Left forelimb (tissue), 1 donor: ENCODE results near the gene NR5A1.

Experiments used
- DNase-seq: peaks from one replicate; pipeline ENCODE4 v3.0.0-alpha.2; 2018; ENCODE audit warnings: low spot score

The NR5A1 gene

GRCh38 chr9:124498499-124499146 is 8.6 kb downstream of the NR5A1 start:
- no peak for DNase-seq

GRCh38 chr9:124498040-124498439 is 9.2 kb downstream of the NR5A1 start:
- DNase-seq = no peak

GRCh38 chr9:124497441-124497840 is 9.8 kb downstream of the NR5A1 start:
- DNase-seq = no peak

GRCh38 chr9:124496463-124496862 is 10.7 kb downstream of the NR5A1 start:
- DNase-seq = no peak

- no peak for DNase-seq
Measured at GRCh38 chr9:124496075-124496449, 11.1 kb downstream of the NR5A1 start.

GRCh38 chr9:124495126-124496074 is 11.8 kb downstream of the NR5A1 start:
- DNase-seq = no peak

GRCh38 chr9:124493794-124494479 is 13.3 kb downstream of the NR5A1 start:
- no peak for DNase-seq

GRCh38 chr9:124493218-124493617 is 14.0 kb downstream of the NR5A1 start:
- no peak for DNase-seq

- DNase-seq = no peak
Measured at GRCh38 chr9:124492818-124493217, 14.4 kb downstream of the NR5A1 start.

GRCh38 chr9:124491049-124491975 is 15.9 kb downstream of the NR5A1 start:
- DNase-seq = no peak

GRCh38 chr9:124490004-124490403 is 17.2 kb downstream of the NR5A1 start:
- DNase-seq = no peak

- no peak for DNase-seq
Measured at GRCh38 chr9:124489222-124489621, 18.0 kb downstream of the NR5A1 start.

GRCh38 chr9:124488641-124489210 is 18.5 kb downstream of the NR5A1 start:
- DNase-seq = no peak

- DNase-seq = no peak
Measured at GRCh38 chr9:124487260-124488182, 19.7 kb downstream of the NR5A1 start.

GRCh38 chr9:124486778-124487259 is 20.4 kb downstream of the NR5A1 start:
- no peak for DNase-seq

- no peak for DNase-seq
Measured at GRCh38 chr9:124485936-124486335, 21.3 kb downstream of the NR5A1 start.

GRCh38 chr9:124485201-124485600 is 22.0 kb downstream of the NR5A1 start:
- no peak for DNase-seq

GRCh38 chr9:124483481-124483880 is 23.7 kb downstream of the NR5A1 start:
- DNase-seq = no peak

- no peak for DNase-seq
Measured at GRCh38 chr9:124482431-124483031, 24.7 kb downstream of the NR5A1 start.

- DNase-seq = no peak
Measured at GRCh38 chr9:124481115-124481514, 26.1 kb downstream of the NR5A1 start.
